NT2/D1 (cell line): ENCODE measurements around the gene SDSL.
A peak's percentile ranks its signal among the peaks of the same experiment; 100 is the strongest.

Experiments
- DNase-seq: peaks from one replicate; pipeline ENCODE4 v3.0.0-alpha.2; 2011; ENCODE audit warnings: low read depth, low spot score
- H3K27me3 ChIP-seq: 2 replicates; pipeline ENCODE4 v1.6.0; 2011; ENCODE audit warnings: mild to moderate bottlenecking; ENCODE audit not compliant: insufficient read length, insufficient read depth
- H3K36me3 ChIP-seq: 2 replicates; pipeline ENCODE4 v1.6.1; 2011; ENCODE audit warnings: mild to moderate bottlenecking, low read length, mixed read lengths; ENCODE audit not compliant: insufficient read depth, insufficient read length
- H3K4me1 ChIP-seq: 2 replicates; pipeline ENCODE4 v1.5.1; 2011; ENCODE audit not compliant: insufficient read depth, insufficient read length
- H3K4me3 ChIP-seq: 2 replicates; pipeline ENCODE4 v1.5.1; 2011; ENCODE audit warnings: low read depth; ENCODE audit not compliant: insufficient read length
- H3K9ac ChIP-seq: 2 replicates; pipeline ENCODE4 v1.6.0; 2011; ENCODE audit warnings: low read depth; ENCODE audit not compliant: insufficient read length
- H3K9me3 ChIP-seq: 2 replicates; pipeline ENCODE4 v1.5.1; 2011; ENCODE audit warnings: mild to moderate bottlenecking, low read length; ENCODE audit not compliant: insufficient read depth
- SUZ12 ChIP-seq: IDR thresholded peaks from 2 replicates; pipeline ENCODE4 v1.6.1; 2011; ENCODE audit not compliant: insufficient read length, insufficient read depth; ENCODE audit errors: extremely low read depth
- YY1 ChIP-seq: IDR thresholded peaks from 2 replicates; pipeline ENCODE4 v1.6.1; 2011; ENCODE audit not compliant: insufficient read length, insufficient read depth
- ZNF274 ChIP-seq: IDR thresholded peaks from 2 replicates; pipeline ENCODE4 v1.6.1; 2011; ENCODE audit warnings: mild to moderate bottlenecking, low read depth, low read length

SDSL gene, protein sequence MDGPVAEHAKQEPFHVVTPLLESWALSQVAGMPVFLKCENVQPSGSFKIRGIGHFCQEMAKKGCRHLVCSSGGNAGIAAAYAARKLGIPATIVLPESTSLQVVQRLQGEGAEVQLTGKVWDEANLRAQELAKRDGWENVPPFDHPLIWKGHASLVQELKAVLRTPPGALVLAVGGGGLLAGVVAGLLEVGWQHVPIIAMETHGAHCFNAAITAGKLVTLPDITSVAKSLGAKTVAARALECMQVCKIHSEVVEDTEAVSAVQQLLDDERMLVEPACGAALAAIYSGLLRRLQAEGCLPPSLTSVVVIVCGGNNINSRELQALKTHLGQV

DNA sequence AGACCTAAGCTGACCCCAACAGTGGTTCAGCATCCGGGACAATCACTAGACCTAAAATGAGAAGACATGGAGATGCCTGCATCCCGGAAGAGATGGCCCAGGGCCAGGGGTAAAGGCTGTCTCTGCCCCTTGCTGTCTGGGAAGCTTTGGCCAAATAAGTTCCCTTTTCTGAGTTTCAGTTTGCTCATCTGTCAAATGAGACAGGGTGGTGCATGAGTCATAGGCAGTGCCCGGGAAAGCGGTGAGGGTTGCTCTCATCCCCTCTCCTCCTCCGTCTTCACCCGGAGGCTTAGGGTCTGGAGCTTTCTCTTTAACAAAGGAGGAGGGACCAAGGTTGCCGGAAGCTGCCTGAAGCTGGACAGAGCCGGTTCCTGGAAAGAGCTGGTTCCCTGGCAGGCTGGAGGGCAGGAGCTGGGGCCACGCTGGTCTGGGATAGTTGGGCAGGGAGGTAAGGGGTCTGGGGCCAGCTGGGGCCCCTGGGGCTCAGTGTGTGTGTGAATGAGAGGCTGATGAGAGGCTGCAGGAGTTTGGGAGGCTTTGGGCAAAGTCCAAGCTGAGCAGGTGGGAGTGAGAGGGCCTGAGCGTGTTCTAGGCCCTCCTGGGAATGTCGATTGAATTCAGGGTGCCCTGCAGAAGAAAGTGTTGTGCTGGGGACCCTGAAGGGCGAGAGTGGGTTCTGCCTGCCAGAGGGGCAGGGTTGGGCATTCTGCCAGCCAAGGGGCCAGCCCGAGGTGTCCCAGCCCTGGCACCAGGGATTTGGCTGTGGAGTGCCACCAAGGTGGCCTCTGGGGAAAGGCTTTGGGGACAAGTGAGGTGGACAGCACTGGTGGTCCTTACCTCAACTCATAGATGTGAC is at the start of gene SDSL:
TSS of gene SDSL (plus strand) at position 351 of the 856 bp plus-strand sequence. CDS start 5,603 bp downstream, outside the sequence.
- TF ChIP-seq SUZ12 (no peak), ZNF274 (no peak), YY1 (no peak)
- DNase-seq = peak; percentile 66
- no peaks in the 10 kb centered on the region for H3K27me3 ChIP-seq
- H3K9ac ChIP-seq = peak within 1 kb of the TSS; percentile 92
- peak within 1 kb of the TSS; percentile 65 for H3K4me3 ChIP-seq
- H3K36me3 ChIP-seq = no peaks in the 10 kb centered on the region
- no peaks in the 10 kb centered on the region for H3K9me3 ChIP-seq
- no peaks in the 10 kb centered on the region for H3K4me1 ChIP-seq

DNA sequence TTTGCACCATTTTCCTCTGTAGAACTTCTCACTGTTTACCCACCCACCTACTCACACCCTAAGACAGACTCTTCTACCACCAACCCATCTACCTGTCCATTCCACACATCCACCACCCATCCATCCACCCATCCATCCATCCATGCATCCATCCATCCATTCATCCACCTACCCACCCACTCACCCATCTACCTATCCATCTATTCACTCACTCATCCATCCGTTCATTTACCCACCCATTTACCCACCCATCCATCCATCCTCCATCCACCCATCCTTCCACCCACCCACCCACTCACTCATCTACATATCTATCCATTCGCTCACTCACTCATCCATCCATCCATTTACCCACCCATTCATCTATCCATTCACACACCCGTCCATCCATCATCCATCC is 48.7 kb upstream of the SDSL start:
- Histone ChIP-seq H3K4me1 (no peaks in the 10 kb centered on the region), H3K9me3 (no peaks in the 10 kb centered on the region), H3K9ac (no peak overlapping the region), H3K36me3 (peaks cover 47% of the 10 kb centered on the region), H3K4me3 (no peak overlapping the region), H3K27me3 (no peaks in the 10 kb centered on the region)
- no peak for TF ChIP-seq ZNF274
- TF ChIP-seq SUZ12 = no peak
- TF ChIP-seq YY1 = no peak
- no peak for DNase-seq

- H3K36me3 ChIP-seq = peaks cover 43% of the 10 kb centered on the region
These were observed 48.2 kb upstream of the SDSL start for GRCh38 chr12:113373969-113374368.

GRCh38 chr12:113374823-113375428 is 47.3 kb upstream of the SDSL start:
- H3K9ac ChIP-seq = no peak overlapping the region
- H3K36me3 ChIP-seq = peaks cover 42% of the 10 kb centered on the region
- no peaks in the 10 kb centered on the region for H3K4me1 ChIP-seq
- DNase-seq = no peak
- no peak for TF ChIP-seq ZNF274
- no peak for TF ChIP-seq YY1
- TF ChIP-seq SUZ12 = no peak
- H3K27me3 ChIP-seq = no peaks in the 10 kb centered on the region
- no peak overlapping the region for H3K4me3 ChIP-seq
- H3K9me3 ChIP-seq = no peaks in the 10 kb centered on the region

More at GRCh38 chr12:113373969-113374368, 48.2 kb upstream of the SDSL start:
- Histone ChIP-seq H3K4me3 (no peak overlapping the region), H3K9ac (no peak overlapping the region), H3K9me3 (no peaks in the 10 kb centered on the region), H3K4me1 (no peaks in the 10 kb centered on the region), H3K27me3 (no peaks in the 10 kb centered on the region)
- TF ChIP-seq YY1 = no peak
- TF ChIP-seq ZNF274 = no peak
- no peak for TF ChIP-seq SUZ12
- no peak for DNase-seq

- Histone ChIP-seq H3K4me3 (no peak overlapping the region), H3K4me1 (peaks cover 13% of the 10 kb centered on the region), H3K27me3 (no peaks in the 10 kb centered on the region), H3K36me3 (peaks cover 33% of the 10 kb centered on the region), H3K9me3 (no peaks in the 10 kb centered on the region), H3K9ac (no peak overlapping the region)
- DNase-seq = no peak
- TF ChIP-seq SUZ12 (no peak), YY1 (no peak), ZNF274 (no peak)
These were observed 43.9 kb upstream of the SDSL start for GRCh38 chr12:113378291-113378690.

DNA sequence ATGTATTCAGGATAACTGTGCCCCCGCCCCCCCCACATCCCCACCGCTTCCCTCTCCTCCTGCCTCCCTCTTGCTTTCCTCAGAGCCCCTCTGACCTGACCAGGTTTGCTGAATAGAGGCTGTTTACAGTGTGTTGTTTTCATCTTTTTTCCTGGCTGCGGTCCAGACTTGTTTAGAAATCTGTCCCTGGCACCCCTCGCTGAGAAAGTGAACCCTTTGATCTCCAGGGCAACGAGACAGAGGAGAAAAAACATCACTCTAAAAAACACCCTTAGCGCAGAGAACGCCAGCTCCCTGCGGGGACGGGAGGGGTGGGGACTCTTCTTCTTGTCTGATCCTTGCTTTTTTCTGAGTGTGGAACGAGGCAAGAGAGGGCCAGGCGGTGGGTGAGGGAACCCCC is 41.0 kb upstream of the SDSL start:
- no peak for DNase-seq
- Histone ChIP-seq H3K36me3 (peaks cover 40% of the 10 kb centered on the region), H3K9me3 (no peaks in the 10 kb centered on the region)

More for the DNA sequence above, 41.0 kb upstream of the SDSL start:
- Histone ChIP-seq H3K4me1 (peaks cover 13% of the 10 kb centered on the region), H3K4me3 (no peak overlapping the region), H3K27me3 (no peaks in the 10 kb centered on the region), H3K9ac (peak overlapping the region; percentile 18)
- TF ChIP-seq ZNF274 (no peak), SUZ12 (no peak), YY1 (no peak)
